Measurements from ENCODE around the gene ERAL1.
"Not testable (repeated sequence)": the region's sequence is repeated elsewhere in the genome, so short reads cannot be mapped to it uniquely, and the experiment has no call there.

The ERAL1 gene

DNA sequence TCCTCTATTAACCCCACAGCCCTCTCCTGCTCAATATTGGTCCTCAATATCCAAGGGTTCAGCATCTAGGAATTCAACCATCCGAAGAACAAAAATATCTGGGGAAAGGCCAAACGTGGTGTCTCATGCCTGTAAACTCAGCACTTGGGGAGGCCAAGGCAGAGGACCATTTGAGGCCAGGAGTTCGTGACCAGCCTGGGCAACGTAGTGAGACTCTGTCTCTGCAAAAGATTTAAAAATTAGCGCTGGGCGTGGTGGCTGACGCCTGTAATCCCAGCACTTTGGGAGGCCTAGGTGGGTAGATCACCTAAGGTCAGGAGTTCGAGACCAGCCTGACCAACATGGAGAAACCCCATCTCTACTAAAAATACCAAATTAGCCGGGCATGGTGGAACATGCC is 8.1 kb upstream of the ERAL1 start:
- not testable (repeated sequence) for H3K4me1 ChIP-seq (ENCODE audit: control extremely low read depth in 1 of 4, control insufficient read depth in 4 of 4, insufficient read depth in 4 of 4, low read length in 3 of 4); DNase-seq; H3K9me3 ChIP-seq (ENCODE audit: control extremely low read depth in 1 of 5, control insufficient read depth in 4 of 5, insufficient read depth in 2 of 5, low read depth in 1 of 5, low read length in 4 of 5); H3K27ac ChIP-seq (ENCODE audit: insufficient read depth in 1 of 2, low read depth in 1 of 2, low read length in 2 of 2, poor library complexity in 1 of 2, severe bottlenecking in 2 of 2); H3K4me3 ChIP-seq (ENCODE audit: control insufficient read depth in 1 of 7, extremely low read depth in 1 of 7, insufficient read depth in 4 of 7, low read depth in 2 of 7, low read length in 6 of 7); H3K36me3 ChIP-seq (ENCODE audit: control insufficient read depth in 4 of 4, insufficient read depth in 4 of 4, low read length in 3 of 4); H3K27me3 ChIP-seq (replicated peaks in 2 of 5; ENCODE audit: control insufficient read depth in 4 of 5, insufficient read depth in 5 of 5, low read length in 4 of 5)
- ChIA-PET POLR2A (interaction anchor here (0.6 kb wide), 1 partner anchor 76 kb away, joined by 4 read pairs; no protein-coding TSS in a partner anchor), CTCF (interaction anchor here (1.2 kb wide), 1 partner anchor 52 kb away, joined by 6 read pairs; no protein-coding TSS in a partner anchor)
- WGBS (ENCODE audit: insufficient coverage), result 100% methylated on average over 8 of the region's 9 CpGs

DNA sequence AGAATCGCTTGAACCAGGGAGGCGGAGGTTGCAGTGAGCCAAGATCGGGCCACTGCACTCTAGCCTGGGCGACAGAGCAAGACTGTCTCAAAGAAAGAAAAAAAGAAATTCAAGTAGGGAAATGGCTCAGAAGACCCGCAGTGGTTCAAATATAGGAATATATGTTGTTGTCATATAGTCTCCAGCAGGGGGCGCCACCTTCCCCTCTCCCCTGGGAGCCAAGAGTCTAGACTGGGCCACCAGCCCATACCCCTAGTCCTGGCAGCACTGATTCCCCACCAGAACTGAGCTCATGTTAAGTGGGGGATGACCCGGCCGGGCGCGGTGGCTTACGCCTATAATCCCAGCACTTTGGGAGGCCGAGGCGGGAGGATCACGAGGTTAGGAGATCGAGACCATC is 6.1 kb upstream of the ERAL1 start:
- 98% methylated on average over 6 of the region's 15 CpGs for WGBS (ENCODE audit: insufficient coverage)
- H3K4me1 ChIP-seq (ENCODE audit: control extremely low read depth in 1 of 4, control insufficient read depth in 4 of 4, insufficient read depth in 4 of 4, low read length in 3 of 4); H3K27ac ChIP-seq (ENCODE audit: insufficient read depth in 1 of 2, low read depth in 1 of 2, low read length in 2 of 2, poor library complexity in 1 of 2, severe bottlenecking in 2 of 2); H3K9me3 ChIP-seq (ENCODE audit: control extremely low read depth in 1 of 5, control insufficient read depth in 4 of 5, insufficient read depth in 2 of 5, low read depth in 1 of 5, low read length in 4 of 5); POLR2A ChIA-PET; H3K27me3 ChIP-seq (replicated peaks in 2 of 5; ENCODE audit: control insufficient read depth in 4 of 5, insufficient read depth in 5 of 5, low read length in 4 of 5); H3K4me3 ChIP-seq (ENCODE audit: control insufficient read depth in 1 of 7, extremely low read depth in 1 of 7, insufficient read depth in 4 of 7, low read depth in 2 of 7, low read length in 6 of 7); H3K36me3 ChIP-seq (ENCODE audit: control insufficient read depth in 4 of 4, insufficient read depth in 4 of 4, low read length in 3 of 4): not testable (repeated sequence)
- CTCF ChIA-PET, result interaction anchor here (1.0 to 4.6 kb wide), 20 partner anchors 13 to 122 kb away, joined by 3 to 41 read pairs (median 4); partner anchors contain the start of genes DHRS13 and FLOT2
- DNase-seq, result peak; percentile 60 to 80 (median 72)

DNA sequence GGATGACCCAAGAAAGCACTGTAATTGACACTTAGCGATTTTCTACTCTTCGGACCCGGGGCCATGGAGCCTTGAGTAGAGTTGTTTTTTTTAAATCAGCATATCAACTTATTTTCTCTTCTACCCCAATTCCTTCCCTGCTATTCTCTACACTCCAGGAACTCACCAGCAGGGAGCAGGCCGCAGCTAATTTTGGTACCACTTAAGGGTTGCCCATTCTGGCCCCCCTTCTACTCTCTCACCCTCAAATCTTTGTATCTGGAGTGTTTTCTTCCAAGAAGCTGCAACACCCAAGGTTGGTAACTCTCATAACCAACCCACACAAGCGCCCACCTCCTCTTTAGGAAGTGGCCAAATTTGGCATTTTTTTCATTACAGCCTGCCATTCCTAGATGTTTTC is 5.5 kb upstream of the ERAL1 start:
- ChIA-PET POLR2A (interaction anchor here (0.6 kb wide), 1 partner anchor 49 kb away, joined by 3 read pairs; no protein-coding TSS in a partner anchor), CTCF (interaction anchor here (1.0 to 4.6 kb wide), 19 partner anchors 12 to 122 kb away, joined by 3 to 41 read pairs (median 5); partner anchors contain the start of genes DHRS13 and FLOT2)
- H3K36me3 ChIP-seq (ENCODE audit: control insufficient read depth in 4 of 4, insufficient read depth in 4 of 4, low read length in 3 of 4), result no peaks in the 10 kb centered on the region
- no peaks in the 10 kb centered on the region for H3K27me3 ChIP-seq (replicated peaks in 2 of 5; ENCODE audit: control insufficient read depth in 4 of 5, insufficient read depth in 5 of 5, low read length in 4 of 5)
- 0% methylated on average over 2 of the region's 5 CpGs for WGBS (ENCODE audit: insufficient coverage)
- H3K4me3 ChIP-seq (ENCODE audit: control insufficient read depth in 1 of 7, extremely low read depth in 1 of 7, insufficient read depth in 4 of 7, low read depth in 2 of 7, low read length in 6 of 7), result no peak overlapping the region
- H3K4me1 ChIP-seq (ENCODE audit: control extremely low read depth in 1 of 4, control insufficient read depth in 4 of 4, insufficient read depth in 4 of 4, low read length in 3 of 4), result peaks cover 0 to 3% (median 3%) of the 10 kb centered on the region in 4 experiments
- DNase-seq, result peak; percentile 75 to 86 (median 85)
- H3K27ac ChIP-seq (ENCODE audit: insufficient read depth in 1 of 2, low read depth in 1 of 2, low read length in 2 of 2, poor library complexity in 1 of 2, severe bottlenecking in 2 of 2), result no peak overlapping the region
- H3K9me3 ChIP-seq (ENCODE audit: control extremely low read depth in 1 of 5, control insufficient read depth in 4 of 5, insufficient read depth in 2 of 5, low read depth in 1 of 5, low read length in 4 of 5), result no peaks in the 10 kb centered on the region

DNA sequence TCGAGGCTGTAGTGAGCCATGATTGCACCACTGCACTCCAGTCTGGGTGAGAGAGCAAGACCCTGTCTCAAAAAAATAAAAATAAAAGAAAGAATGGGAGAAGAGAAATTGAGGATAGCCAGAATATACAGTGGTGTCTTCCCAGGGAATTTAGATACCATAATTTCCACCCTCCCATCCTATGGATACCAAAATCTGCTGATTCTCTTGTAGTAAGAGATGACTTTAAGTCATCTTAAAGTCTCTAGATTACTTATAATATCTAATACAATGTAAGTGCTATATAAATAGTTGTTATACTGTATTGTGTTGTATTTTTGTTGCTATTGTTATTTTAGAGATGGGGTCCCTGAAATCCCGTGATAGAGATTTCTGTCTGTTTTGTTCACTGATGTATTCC is 1.5 kb upstream of the ERAL1 start:
- no peak for DNase-seq
- Histone ChIP-seq H3K9me3 (ENCODE audit: control extremely low read depth in 1 of 5, control insufficient read depth in 4 of 5, insufficient read depth in 2 of 5, low read depth in 1 of 5, low read length in 4 of 5) (no peaks in the 10 kb centered on the region), H3K36me3 (ENCODE audit: control insufficient read depth in 4 of 4, insufficient read depth in 4 of 4, low read length in 3 of 4) (peaks cover 7 to 17% (median 13%) of the 10 kb centered on the region in 4 experiments), H3K4me3 (ENCODE audit: control insufficient read depth in 1 of 7, extremely low read depth in 1 of 7, insufficient read depth in 4 of 7, low read depth in 2 of 7, low read length in 6 of 7) (no peak overlapping the region), H3K27me3 (replicated peaks in 2 of 5; ENCODE audit: control insufficient read depth in 4 of 5, insufficient read depth in 5 of 5, low read length in 4 of 5) (no peaks in the 10 kb centered on the region), H3K27ac (ENCODE audit: insufficient read depth in 1 of 2, low read depth in 1 of 2, low read length in 2 of 2, poor library complexity in 1 of 2, severe bottlenecking in 2 of 2) (no peak overlapping the region), H3K4me1 (ENCODE audit: control extremely low read depth in 1 of 4, control insufficient read depth in 4 of 4, insufficient read depth in 4 of 4, low read length in 3 of 4) (peaks cover 4 to 16% (median 13%) of the 10 kb centered on the region in 4 experiments)
- POLR2A ChIA-PET, result interaction anchor here (0.6 kb wide), 1 partner anchor 66 kb away, joined by 4 read pairs; no protein-coding TSS in a partner anchor
- WGBS (ENCODE audit: insufficient coverage), result 100% methylated on average over 1 of the region's 2 CpGs
- CTCF ChIA-PET, result interaction anchor here (1.2 kb wide), 1 partner anchor 50 kb away, joined by 3 read pairs; no protein-coding TSS in a partner anchor

DNA sequence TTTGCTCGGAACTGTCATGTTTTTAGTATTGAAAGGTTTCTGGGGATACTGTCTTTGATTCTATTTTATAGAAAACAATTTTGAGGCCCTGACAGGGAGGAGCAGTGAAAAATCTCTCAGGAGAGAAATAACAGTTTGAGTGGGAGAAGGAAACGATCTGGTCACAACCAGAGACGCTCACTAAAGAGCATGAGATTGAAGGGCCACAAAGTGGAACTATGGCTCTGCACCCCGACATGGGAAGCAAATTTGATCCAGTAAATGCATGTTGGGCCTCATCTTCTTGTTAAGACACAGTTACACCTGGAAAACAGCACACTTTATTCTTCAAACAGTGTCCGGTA is 492 bp downstream of the ERAL1 start:
- ChIA-PET POLR2A (no interaction called here), CTCF (interaction anchor here (0.7 to 1.4 kb wide), 3 partner anchors 43 to 512 kb away, joined by 3 to 4 read pairs (median 4); no protein-coding TSS in a partner anchor)
- H3K4me1 ChIP-seq (ENCODE audit: control extremely low read depth in 1 of 4, control insufficient read depth in 4 of 4, insufficient read depth in 4 of 4, low read length in 3 of 4), result peaks cover 4 to 16% (median 13%) of the 10 kb centered on the region in 4 experiments
- 18% methylated on average over 5 of the region's 5 CpGs for WGBS (ENCODE audit: insufficient coverage)
- H3K27ac ChIP-seq (ENCODE audit: insufficient read depth in 1 of 2, low read depth in 1 of 2, low read length in 2 of 2, poor library complexity in 1 of 2, severe bottlenecking in 2 of 2), result peak overlapping the region; percentile 67 to 89
- H3K27me3 ChIP-seq (replicated peaks in 2 of 5; ENCODE audit: control insufficient read depth in 4 of 5, insufficient read depth in 5 of 5, low read length in 4 of 5), result no peaks in the 10 kb centered on the region
- H3K4me3 ChIP-seq (ENCODE audit: control insufficient read depth in 1 of 7, extremely low read depth in 1 of 7, insufficient read depth in 4 of 7, low read depth in 2 of 7, low read length in 6 of 7), result peak overlapping the region; percentile 89 to 99 (median 95)
- H3K9me3 ChIP-seq (ENCODE audit: control extremely low read depth in 1 of 5, control insufficient read depth in 4 of 5, insufficient read depth in 2 of 5, low read depth in 1 of 5, low read length in 4 of 5), result no peaks in the 10 kb centered on the region
- peaks cover 16 to 33% (median 25%) of the 10 kb centered on the region in 4 experiments for H3K36me3 ChIP-seq (ENCODE audit: control insufficient read depth in 4 of 4, insufficient read depth in 4 of 4, low read length in 3 of 4)
- no peak for DNase-seq

DNA sequence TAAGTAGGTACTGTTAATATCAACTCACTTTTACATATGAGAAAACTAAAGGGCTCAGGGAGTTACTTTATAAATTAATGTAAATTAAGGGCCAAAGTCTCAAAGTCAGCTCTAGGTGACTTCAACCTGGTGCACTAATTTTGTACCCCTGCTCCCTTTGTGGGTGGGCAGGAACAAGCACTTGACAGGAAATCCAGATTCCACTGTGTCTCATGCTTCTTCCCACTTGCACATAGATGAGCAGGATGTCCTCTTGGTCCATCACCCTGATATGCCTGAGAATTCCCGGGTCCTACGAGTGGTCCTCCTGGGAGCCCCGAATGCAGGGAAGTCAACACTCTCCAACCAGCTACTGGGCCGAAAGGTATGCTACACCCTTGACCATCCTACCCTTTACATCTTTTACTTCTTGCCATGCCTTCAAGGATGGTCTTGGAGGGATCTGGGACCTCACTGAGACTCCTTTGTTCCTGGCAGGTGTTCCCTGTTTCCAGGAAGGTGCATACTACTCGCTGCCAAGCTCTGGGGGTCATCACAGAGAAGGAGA is 1.3 kb downstream of the ERAL1 start:
- peak overlapping the region in 1 of 7 experiments; percentile 95 for H3K4me3 ChIP-seq (ENCODE audit: control insufficient read depth in 1 of 7, extremely low read depth in 1 of 7, insufficient read depth in 4 of 7, low read depth in 2 of 7, low read length in 6 of 7)
- WGBS (ENCODE audit: insufficient coverage), result 100% methylated on average over 3 of the region's 5 CpGs
- ChIA-PET POLR2A (no interaction called here), CTCF (interaction anchor here (0.6 to 1.4 kb wide), 5 partner anchors 10 to 513 kb away, joined by 3 to 4 read pairs (median 3); no protein-coding TSS in a partner anchor)
- peaks cover 4 to 16% (median 13%) of the 10 kb centered on the region in 4 experiments for H3K4me1 ChIP-seq (ENCODE audit: control extremely low read depth in 1 of 4, control insufficient read depth in 4 of 4, insufficient read depth in 4 of 4, low read length in 3 of 4)
- H3K27me3 ChIP-seq (replicated peaks in 2 of 5; ENCODE audit: control insufficient read depth in 4 of 5, insufficient read depth in 5 of 5, low read length in 4 of 5), result no peaks in the 10 kb centered on the region
- DNase-seq, result no peak
- H3K36me3 ChIP-seq (ENCODE audit: control insufficient read depth in 4 of 4, insufficient read depth in 4 of 4, low read length in 3 of 4), result peaks cover 18 to 38% (median 29%) of the 10 kb centered on the region in 4 experiments
- no peaks in the 10 kb centered on the region for H3K9me3 ChIP-seq (ENCODE audit: control extremely low read depth in 1 of 5, control insufficient read depth in 4 of 5, insufficient read depth in 2 of 5, low read depth in 1 of 5, low read length in 4 of 5)
- no peak overlapping the region for H3K27ac ChIP-seq (ENCODE audit: insufficient read depth in 1 of 2, low read depth in 1 of 2, low read length in 2 of 2, poor library complexity in 1 of 2, severe bottlenecking in 2 of 2)

Data from common myeloid progenitor, CD34-positive (primary cell).